ENCODE data around the gene SSTR1. TPM values are rescaled to one million over a fixed set of nuclear protein-coding genes. Genes with fewer than 3 reads are reported as not detected.

Gene SSTR1
- total RNA-seq, 3 donors from 2014 or later (not counting 1 experiment from before 2014, with no cell fraction given) = not detected

DNA sequence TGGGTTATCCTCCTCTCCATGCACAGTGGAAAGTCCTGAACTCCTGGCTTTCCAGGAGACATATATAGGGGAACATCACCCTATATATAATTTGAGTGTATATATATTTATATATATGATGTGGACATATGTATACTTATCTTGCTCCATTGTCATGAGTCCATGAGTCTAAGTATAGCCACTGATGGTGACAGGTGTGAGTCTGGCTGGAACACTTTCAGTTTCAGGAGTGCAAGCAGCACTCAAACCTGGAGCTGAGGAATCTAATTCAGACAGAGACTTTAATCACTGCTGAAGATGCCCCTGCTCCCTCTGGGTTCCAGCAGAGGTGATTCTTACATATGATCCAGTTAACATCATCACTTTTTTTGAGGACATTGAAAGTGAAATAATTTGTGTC is 4.4 kb downstream of the SSTR1 start:
- Mint-ChIP-seq H3K36me3 (no peaks in the 10 kb centered on the region), H3K9me3 (no peaks in the 10 kb centered on the region), H3K27ac (no peak overlapping the region), H3K4me3 (no peak overlapping the region), H3K4me1 (peaks cover 0 to 10% of the 10 kb centered on the region in 2 donors), H3K27me3 (ENCODE audit: low read depth in 2 of 2) (peaks cover 55 to 81% of the 10 kb centered on the region in 2 donors)
- H3K27ac ChIP-seq (ENCODE audit: low read length) = no peak overlapping the region
- intact Hi-C loops (cut with micrococcal nuclease) = no loop called here
- no peaks in the 10 kb centered on the region for H3K9me3 ChIP-seq (ENCODE audit: control insufficient read depth, insufficient read depth, low read length)
- no peaks in the 10 kb centered on the region for H3K36me3 ChIP-seq (ENCODE audit: control insufficient read depth, insufficient read depth, low read length)
- TF ChIP-seq, protein P1, sequence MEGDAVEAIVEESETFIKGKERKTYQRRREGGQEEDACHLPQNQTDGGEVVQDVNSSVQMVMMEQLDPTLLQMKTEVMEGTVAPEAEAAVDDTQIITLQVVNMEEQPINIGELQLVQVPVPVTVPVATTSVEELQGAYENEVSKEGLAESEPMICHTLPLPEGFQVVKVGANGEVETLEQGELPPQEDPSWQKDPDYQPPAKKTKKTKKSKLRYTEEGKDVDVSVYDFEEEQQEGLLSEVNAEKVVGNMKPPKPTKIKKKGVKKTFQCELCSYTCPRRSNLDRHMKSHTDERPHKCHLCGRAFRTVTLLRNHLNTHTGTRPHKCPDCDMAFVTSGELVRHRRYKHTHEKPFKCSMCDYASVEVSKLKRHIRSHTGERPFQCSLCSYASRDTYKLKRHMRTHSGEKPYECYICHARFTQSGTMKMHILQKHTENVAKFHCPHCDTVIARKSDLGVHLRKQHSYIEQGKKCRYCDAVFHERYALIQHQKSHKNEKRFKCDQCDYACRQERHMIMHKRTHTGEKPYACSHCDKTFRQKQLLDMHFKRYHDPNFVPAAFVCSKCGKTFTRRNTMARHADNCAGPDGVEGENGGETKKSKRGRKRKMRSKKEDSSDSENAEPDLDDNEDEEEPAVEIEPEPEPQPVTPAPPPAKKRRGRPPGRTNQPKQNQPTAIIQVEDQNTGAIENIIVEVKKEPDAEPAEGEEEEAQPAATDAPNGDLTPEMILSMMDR (IDR thresholded peaks at IDR 0.05) = no peak
- no peak for DNase-seq
- peaks cover 3% of the 10 kb centered on the region for H3K4me1 ChIP-seq (ENCODE audit: control insufficient read depth, insufficient read depth, low read length)
- H3K27me3 ChIP-seq (ENCODE audit: control insufficient read depth, insufficient read depth, low read length) = peaks cover 28% of the 10 kb centered on the region
- H3K4me3 ChIP-seq (ENCODE audit: low read length) = no peak overlapping the region
- no peak for ATAC-seq

GRCh38 chr14:38213001-38213400 is 5.3 kb downstream of the SSTR1 start:
- H3K36me3 ChIP-seq (ENCODE audit: control insufficient read depth, insufficient read depth, low read length) = no peaks in the 10 kb centered on the region
- TF ChIP-seq, protein P1 (IDR thresholded peaks at IDR 0.05) = no peak
- peaks cover 3% of the 10 kb centered on the region for H3K4me1 ChIP-seq (ENCODE audit: control insufficient read depth, insufficient read depth, low read length)
- H3K36me3 Mint-ChIP-seq = no peaks in the 10 kb centered on the region
- no peak overlapping the region for H3K4me3 ChIP-seq (ENCODE audit: low read length)
- H3K27me3 Mint-ChIP-seq (ENCODE audit: low read depth in 2 of 2) = peaks cover 50 to 81% of the 10 kb centered on the region in 2 donors
- no peaks in the 10 kb centered on the region for H3K9me3 Mint-ChIP-seq
- H3K27ac Mint-ChIP-seq = no peak overlapping the region
- WGBS (ENCODE audit: insufficient coverage) = 81% methylated on average over 2 of the region's 2 CpGs
- no peaks in the 10 kb centered on the region for H3K9me3 ChIP-seq (ENCODE audit: control insufficient read depth, insufficient read depth, low read length)
- no peak overlapping the region for H3K4me3 Mint-ChIP-seq
- ATAC-seq = no peak
- H3K27ac ChIP-seq (ENCODE audit: low read length) = no peak overlapping the region
- DNase-seq = no peak
- peaks cover 24% of the 10 kb centered on the region for H3K27me3 ChIP-seq (ENCODE audit: control insufficient read depth, insufficient read depth, low read length)
- intact Hi-C loops (cut with micrococcal nuclease) = no loop called here
- peaks cover 0 to 10% of the 10 kb centered on the region in 2 donors for H3K4me1 Mint-ChIP-seq

- Histone ChIP-seq H3K36me3 (ENCODE audit: control insufficient read depth, insufficient read depth, low read length) (no peaks in the 10 kb centered on the region), H3K4me3 (ENCODE audit: low read length) (no peak overlapping the region), H3K4me1 (ENCODE audit: control insufficient read depth, insufficient read depth, low read length) (no peaks in the 10 kb centered on the region), H3K27ac (ENCODE audit: low read length) (no peak overlapping the region), H3K27me3 (ENCODE audit: control insufficient read depth, insufficient read depth, low read length) (peaks cover 5% of the 10 kb centered on the region), H3K9me3 (ENCODE audit: control insufficient read depth, insufficient read depth, low read length) (no peaks in the 10 kb centered on the region)
- Mint-ChIP-seq H3K36me3 (no peaks in the 10 kb centered on the region), H3K4me3 (no peak overlapping the region), H3K27me3 (ENCODE audit: low read depth in 2 of 2) (peaks cover 18 to 43% of the 10 kb centered on the region in 2 donors), H3K27ac (no peak overlapping the region), H3K4me1 (no peaks in the 10 kb centered on the region), H3K9me3 (no peaks in the 10 kb centered on the region)
- intact Hi-C loops (cut with micrococcal nuclease) = no loop called here
- 70% methylated on average over 2 of the region's 2 CpGs for WGBS (ENCODE audit: insufficient coverage)
- DNase-seq (no peak), ATAC-seq (no peak)
- TF ChIP-seq, protein P1 (IDR thresholded peaks at IDR 0.05) = no peak
Measured at GRCh38 chr14:38217553-38217952, 9.8 kb downstream of the SSTR1 start.

GRCh38 chr14:38221077-38221476 is 13.4 kb downstream of the SSTR1 start:
- Histone ChIP-seq H3K4me3 (ENCODE audit: low read length) (no peak overlapping the region), H3K27me3 (ENCODE audit: control insufficient read depth, insufficient read depth, low read length) (no peaks in the 10 kb centered on the region), H3K36me3 (ENCODE audit: control insufficient read depth, insufficient read depth, low read length) (no peaks in the 10 kb centered on the region), H3K4me1 (ENCODE audit: control insufficient read depth, insufficient read depth, low read length) (no peaks in the 10 kb centered on the region), H3K27ac (ENCODE audit: low read length) (no peak overlapping the region), H3K9me3 (ENCODE audit: control insufficient read depth, insufficient read depth, low read length) (no peaks in the 10 kb centered on the region)
- H3K36me3 Mint-ChIP-seq = no peaks in the 10 kb centered on the region
- H3K4me1 Mint-ChIP-seq = no peaks in the 10 kb centered on the region
- peaks cover 7 to 31% of the 10 kb centered on the region in 2 donors for H3K27me3 Mint-ChIP-seq (ENCODE audit: low read depth in 2 of 2)
- WGBS (ENCODE audit: insufficient coverage) = 90% methylated on average over 3 of the region's 3 CpGs
- TF ChIP-seq, protein P1 (IDR thresholded peaks at IDR 0.05) = no peak
- no peaks in the 10 kb centered on the region for H3K9me3 Mint-ChIP-seq
- H3K27ac Mint-ChIP-seq = no peak overlapping the region
- ATAC-seq = no peak
- intact Hi-C loops (cut with micrococcal nuclease) = no loop called here
- DNase-seq = no peak
- no peak overlapping the region for H3K4me3 Mint-ChIP-seq

Data from natural killer cell (primary cell).